GM19467 (cell line): ENCODE measurements around the gene SF3B3.
"Not testable (repeated sequence)": the region's sequence is repeated elsewhere in the genome, so short reads cannot be mapped to it uniquely, and the experiment has no call there.

Source experiments
- ATAC-seq: cut with Tn5 transposase; IDR thresholded peaks from one replicate; pipeline ENCODE4 v1.9.1; 2021; ENCODE audit warnings: mild to moderate bottlenecking, moderate library complexity; ENCODE audit not compliant: unreplicated experiment

Gene SF3B3

GRCh38 chr16:70586731-70587130 is 63.1 kb downstream of the SF3B3 start:
- ATAC-seq: no peak

GRCh38 chr16:70588565-70588964 is 64.9 kb downstream of the SF3B3 start:
- no peak for ATAC-seq

- ATAC-seq: not testable (repeated sequence)
Measured at GRCh38 chr16:70589416-70589815, 65.8 kb downstream of the SF3B3 start.

- ATAC-seq: no peak
Measured at GRCh38 chr16:70589998-70590471, 66.4 kb downstream of the SF3B3 start.

GRCh38 chr16:70590722-70591415 is 67.3 kb downstream of the SF3B3 start:
- no peak for ATAC-seq

- ATAC-seq: no peak
Measured at GRCh38 chr16:70591615-70592014, 68.0 kb downstream of the SF3B3 start.

- no peak for ATAC-seq
Measured at GRCh38 chr16:70592106-70592571, 68.5 kb downstream of the SF3B3 start.

GRCh38 chr16:70593544-70593943 is 69.9 kb downstream of the SF3B3 start:
- no peak for ATAC-seq

- no peak for ATAC-seq
Measured at GRCh38 chr16:70594569-70594968, 71.0 kb downstream of the SF3B3 start.

GRCh38 chr16:70597135-70597835 is 73.7 kb downstream of the SF3B3 start:
- no peak for ATAC-seq

GRCh38 chr16:70598937-70599503 is 75.4 kb downstream of the SF3B3 start:
- no peak for ATAC-seq

- no peak for ATAC-seq
Measured at GRCh38 chr16:70600730-70601129, 77.1 kb downstream of the SF3B3 start.

- ATAC-seq: no peak
Measured at GRCh38 chr16:70601576-70602575, 78.3 kb downstream of the SF3B3 start.

GRCh38 chr16:70602831-70603230 is 79.2 kb downstream of the SF3B3 start:
- ATAC-seq: no peak

- ATAC-seq: no peak
Measured at GRCh38 chr16:70604407-70605282, 81.0 kb downstream of the SF3B3 start.

- no peak for ATAC-seq
Measured at GRCh38 chr16:70605283-70605657, 81.7 kb downstream of the SF3B3 start.

GRCh38 chr16:70608521-70608920 is 84.9 kb downstream of the SF3B3 start:
- no peak for ATAC-seq

GRCh38 chr16:70610273-70611223 is 86.9 kb downstream of the SF3B3 start:
- no peak for ATAC-seq

- no peak for ATAC-seq
Measured at GRCh38 chr16:70611224-70611598, 87.6 kb downstream of the SF3B3 start.
